GM18511 (cell line): ENCODE measurements around the gene C15orf39.

Experiments
- ATAC-seq: cut with Tn5 transposase; IDR thresholded peaks from one replicate; pipeline ENCODE4 v1.9.1; 2021; ENCODE audit warnings: mild to moderate bottlenecking, moderate library complexity; ENCODE audit not compliant: unreplicated experiment

The C15orf39 gene

GRCh38 chr15:75171408-75171807, 30.3 kb upstream of the C15orf39 start:
- no peak for ATAC-seq

- ATAC-seq = no peak
Observed at GRCh38 chr15:75172284-75172820, 29.3 kb upstream of the C15orf39 start.

GRCh38 chr15:75174102-75174501, 27.6 kb upstream of the C15orf39 start:
- no peak for ATAC-seq

GRCh38 chr15:75174729-75175128, 27.0 kb upstream of the C15orf39 start:
- no peak for ATAC-seq

- no peak for ATAC-seq
Observed at GRCh38 chr15:75176396-75176761, 25.3 kb upstream of the C15orf39 start.

- no peak for ATAC-seq
Observed at GRCh38 chr15:75177360-75178071, 24.2 kb upstream of the C15orf39 start.

- no peak for ATAC-seq
Observed at GRCh38 chr15:75178171-75178937, 23.3 kb upstream of the C15orf39 start.

GRCh38 chr15:75178938-75179745, 22.5 kb upstream of the C15orf39 start:
- no peak for ATAC-seq

- no peak for ATAC-seq
Observed at GRCh38 chr15:75179746-75180140, 21.9 kb upstream of the C15orf39 start.

- ATAC-seq = no peak
Observed at GRCh38 chr15:75181780-75182179, 19.9 kb upstream of the C15orf39 start.

- ATAC-seq = no peak
Observed at GRCh38 chr15:75182187-75183131, 19.2 kb upstream of the C15orf39 start.

GRCh38 chr15:75185271-75186029, 16.2 kb upstream of the C15orf39 start:
- ATAC-seq = no peak

GRCh38 chr15:75186044-75186443, 15.6 kb upstream of the C15orf39 start:
- no peak for ATAC-seq

- ATAC-seq = no peak
Observed at GRCh38 chr15:75188499-75188898, 13.2 kb upstream of the C15orf39 start.

- ATAC-seq = no peak
Observed at GRCh38 chr15:75191235-75191634, 10.4 kb upstream of the C15orf39 start.

- no peak for ATAC-seq
Observed at GRCh38 chr15:75192307-75192706, 9.4 kb upstream of the C15orf39 start.

- no peak for ATAC-seq
Observed at GRCh38 chr15:75193272-75193671, 8.4 kb upstream of the C15orf39 start.

- ATAC-seq = no peak
Observed at GRCh38 chr15:75193976-75194375, 7.7 kb upstream of the C15orf39 start.

GRCh38 chr15:75194397-75194796, 7.3 kb upstream of the C15orf39 start:
- no peak for ATAC-seq
